ENCODE results near the gene GPR35. TPM values are rescaled to one million over a fixed set of nuclear protein-coding genes. Genes with fewer than 3 reads are reported as not detected.
"Not testable (repeated sequence)": the region's sequence is repeated elsewhere in the genome, so short reads cannot be mapped to it uniquely, and the experiment has no call there.

Gene GPR35
- total RNA-seq, 4 donors from 2014 or later: 91.1 to 244 (median 136) TPM

DNA sequence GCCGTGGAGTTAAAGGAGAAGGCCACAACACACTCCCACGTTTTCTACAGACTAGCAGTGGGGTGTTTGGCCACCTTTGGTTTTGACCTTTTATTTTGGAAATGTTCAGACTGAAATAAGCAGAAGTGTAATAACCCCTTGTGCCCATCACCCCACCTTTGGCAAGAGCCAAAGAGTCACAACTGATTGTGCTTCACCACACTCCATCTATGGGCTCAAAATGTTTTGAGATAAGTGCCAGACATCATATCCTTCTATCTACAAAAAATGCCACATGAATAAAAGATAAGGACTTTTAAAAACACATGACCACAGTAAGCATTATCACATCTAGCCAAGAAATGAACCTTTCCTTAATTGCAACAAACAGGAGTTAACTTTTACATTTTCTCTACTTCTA is 9.9 kb upstream of the GPR35 start:
- 90 to 91% methylated on average over 2 of the region's 2 CpGs for WGBS, 2 donors (ENCODE audit: low coverage in 1 of 2)
- no peak overlapping the region for H3K27ac ChIP-seq
- H3K27me3 ChIP-seq: no peaks in the 10 kb centered on the region
- no peak overlapping the region for H3K4me3 ChIP-seq
- H3K9me3 ChIP-seq: no peaks in the 10 kb centered on the region
- in situ Hi-C loops (cut with MboI; ENCODE audit: low pct_ligation_motif_present in 1 of 4, low pct_unique_long_range_greater_than_20kb in 1 of 4, low sequenced_read_pairs in 3 of 4): no loop called here
- H3K4me1 ChIP-seq: peaks cover 0 to 8% (median 2%) of the 10 kb centered on the region in 4 donors
- no peak for DNase-seq
- TF ChIP-seq EP300 (IDR thresholded peaks at IDR 0.05; ENCODE audit: low read depth): no peak
- no peak for TF ChIP-seq POLR2A (IDR thresholded peaks at IDR 0.05)
- no peak for TF ChIP-seq POLR2AphosphoS5 (IDR thresholded peaks at IDR 0.05)
- TF ChIP-seq, protein P1, sequence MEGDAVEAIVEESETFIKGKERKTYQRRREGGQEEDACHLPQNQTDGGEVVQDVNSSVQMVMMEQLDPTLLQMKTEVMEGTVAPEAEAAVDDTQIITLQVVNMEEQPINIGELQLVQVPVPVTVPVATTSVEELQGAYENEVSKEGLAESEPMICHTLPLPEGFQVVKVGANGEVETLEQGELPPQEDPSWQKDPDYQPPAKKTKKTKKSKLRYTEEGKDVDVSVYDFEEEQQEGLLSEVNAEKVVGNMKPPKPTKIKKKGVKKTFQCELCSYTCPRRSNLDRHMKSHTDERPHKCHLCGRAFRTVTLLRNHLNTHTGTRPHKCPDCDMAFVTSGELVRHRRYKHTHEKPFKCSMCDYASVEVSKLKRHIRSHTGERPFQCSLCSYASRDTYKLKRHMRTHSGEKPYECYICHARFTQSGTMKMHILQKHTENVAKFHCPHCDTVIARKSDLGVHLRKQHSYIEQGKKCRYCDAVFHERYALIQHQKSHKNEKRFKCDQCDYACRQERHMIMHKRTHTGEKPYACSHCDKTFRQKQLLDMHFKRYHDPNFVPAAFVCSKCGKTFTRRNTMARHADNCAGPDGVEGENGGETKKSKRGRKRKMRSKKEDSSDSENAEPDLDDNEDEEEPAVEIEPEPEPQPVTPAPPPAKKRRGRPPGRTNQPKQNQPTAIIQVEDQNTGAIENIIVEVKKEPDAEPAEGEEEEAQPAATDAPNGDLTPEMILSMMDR (IDR thresholded peaks at IDR 0.05): no peak
- intact Hi-C loops (cut with DNase I; ENCODE audit: low total_unique reads): no loop called here
- peaks cover 0 to 17% (median 2%) of the 10 kb centered on the region in 4 donors for H3K36me3 ChIP-seq

DNA sequence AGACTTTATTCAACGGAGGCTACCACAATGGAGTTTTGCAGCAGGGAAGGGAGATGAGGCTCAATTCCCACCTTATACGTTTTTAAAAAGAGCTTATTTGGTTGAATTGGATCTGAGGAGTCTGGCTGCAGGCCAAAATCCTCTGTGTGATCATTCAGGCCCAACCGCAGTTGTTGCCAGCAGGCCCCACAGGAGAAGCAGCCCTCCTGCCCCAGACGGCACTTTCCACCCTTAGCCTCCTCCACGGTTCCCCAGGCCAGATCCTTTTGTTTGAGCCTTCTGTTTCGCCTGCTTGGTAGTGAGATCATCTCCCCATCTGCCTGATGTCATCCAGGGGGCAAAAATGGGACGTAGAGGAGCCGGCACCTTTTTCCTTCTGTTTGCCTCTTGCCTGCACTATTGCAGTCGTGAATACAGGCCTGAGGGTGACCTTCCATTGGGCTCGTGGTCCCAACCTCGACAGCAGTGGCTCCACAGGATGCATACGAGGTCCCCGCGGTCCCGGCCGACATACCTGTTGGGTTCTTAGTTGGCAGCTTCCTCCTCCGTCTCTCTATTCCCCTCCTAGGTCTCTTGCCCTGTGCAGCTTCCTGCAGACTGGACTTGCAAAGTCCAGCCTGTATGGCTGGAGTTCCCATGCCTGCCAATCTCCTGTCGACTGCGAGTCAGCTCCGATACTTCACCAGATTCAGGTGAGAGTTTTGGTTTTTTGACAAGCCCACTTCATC is 9.3 kb upstream of the GPR35 start:
- Histone ChIP-seq H3K4me3 (no peak overlapping the region), H3K9me3 (no peaks in the 10 kb centered on the region), H3K4me1 (peaks cover 0 to 14% (median 2%) of the 10 kb centered on the region in 4 donors), H3K36me3 (peaks cover 0 to 17% (median 2%) of the 10 kb centered on the region in 4 donors), H3K27me3 (no peaks in the 10 kb centered on the region), H3K27ac (no peak overlapping the region)
- no peak for TF ChIP-seq POLR2AphosphoS5 (IDR thresholded peaks at IDR 0.05)
- TF ChIP-seq, protein P1 (IDR thresholded peaks at IDR 0.05): no peak
- TF ChIP-seq POLR2A (IDR thresholded peaks at IDR 0.05): no peak
- TF ChIP-seq EP300 (IDR thresholded peaks at IDR 0.05; ENCODE audit: low read depth): no peak
- peak; percentile 5 for DNase-seq
- intact Hi-C loops (cut with DNase I; ENCODE audit: low total_unique reads): no loop called here
- WGBS, 2 donors (ENCODE audit: low coverage in 1 of 2): 75 to 92% methylated on average over 2 to 20 of the region's 20 CpGs
- in situ Hi-C loops (cut with MboI; ENCODE audit: low pct_ligation_motif_present in 1 of 4, low pct_unique_long_range_greater_than_20kb in 1 of 4, low sequenced_read_pairs in 3 of 4): no loop called here

DNA sequence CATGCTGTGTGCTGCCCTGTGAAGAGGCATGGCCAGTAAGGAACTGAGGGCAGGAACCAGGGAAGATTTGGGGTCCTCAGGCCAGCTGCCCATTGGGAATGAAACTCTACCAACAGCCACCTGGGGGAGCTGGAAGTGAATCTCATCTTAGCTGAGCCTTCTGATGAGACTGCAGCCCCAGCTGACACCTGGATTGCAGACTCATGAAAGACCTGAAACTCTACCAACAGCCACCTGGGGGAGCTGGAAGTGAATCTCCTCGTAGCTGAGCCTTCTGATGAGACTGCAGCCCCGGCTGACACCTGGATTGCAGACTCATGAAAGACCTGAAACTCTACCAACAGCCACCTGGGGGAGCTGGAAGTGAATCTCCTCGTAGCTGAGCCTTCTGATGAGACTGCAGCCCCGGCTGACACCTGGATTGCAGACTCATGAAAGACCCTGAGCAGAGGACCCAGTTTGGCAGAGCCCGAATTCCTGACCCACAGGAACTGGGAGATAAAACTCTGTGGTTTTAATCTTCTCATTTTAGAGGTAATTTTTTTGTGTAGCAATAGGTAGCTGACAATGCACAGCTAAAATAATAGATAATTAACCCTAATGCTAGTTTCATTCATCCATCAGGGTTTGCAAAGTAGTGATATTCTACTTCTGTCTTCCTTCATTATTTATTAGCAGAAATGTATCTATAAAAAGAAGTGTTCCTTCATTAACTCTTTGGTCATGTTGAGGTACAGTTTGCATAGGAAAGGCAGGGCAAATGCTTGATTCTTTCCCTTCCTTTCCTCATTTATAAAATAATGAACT is 8.2 kb upstream of the GPR35 start:
- H3K4me3 ChIP-seq; H3K27me3 ChIP-seq; intact Hi-C loops (cut with DNase I; ENCODE audit: low total_unique reads); H3K4me1 ChIP-seq; H3K9me3 ChIP-seq; in situ Hi-C loops (cut with MboI; ENCODE audit: low pct_ligation_motif_present in 1 of 4, low pct_unique_long_range_greater_than_20kb in 1 of 4, low sequenced_read_pairs in 3 of 4); H3K27ac ChIP-seq: not testable (repeated sequence)
- H3K36me3 ChIP-seq: peaks cover 0 to 17% (median 2%) of the 10 kb centered on the region in 4 donors
- WGBS, 2 donors (ENCODE audit: low coverage in 1 of 2): 85 to 100% methylated on average over 1 to 5 of the region's 5 CpGs
- peak; percentile 8 for DNase-seq

DNA sequence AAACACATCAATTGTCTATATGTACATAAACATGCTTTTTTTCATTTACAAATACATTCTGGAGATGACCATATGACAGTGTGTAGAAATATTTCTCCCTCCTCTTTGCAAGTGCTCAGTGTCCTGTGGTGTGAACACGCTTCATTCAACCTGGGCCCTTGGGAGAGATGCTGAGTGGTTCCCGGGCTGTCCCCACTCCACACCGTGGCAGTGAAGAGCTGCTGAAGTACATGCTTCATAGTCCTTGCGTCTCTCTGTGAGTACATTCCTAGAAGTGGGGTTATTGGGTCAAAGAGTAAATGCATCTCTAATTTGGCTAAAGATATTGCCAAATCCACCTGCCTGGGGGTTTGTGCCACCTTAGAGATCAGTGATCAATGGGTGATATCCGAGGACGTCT is 6.5 kb upstream of the GPR35 start:
- no peaks in the 10 kb centered on the region for H3K27me3 ChIP-seq
- whole genome bisulfite sequencing, 2 donors (ENCODE audit: low coverage in 1 of 2): 87% methylated on average over 6 of the region's 6 CpGs; no CpG with 5 or more reads in 1 of the 2 donors
- no peak overlapping the region for H3K27ac ChIP-seq
- H3K9me3 ChIP-seq: no peaks in the 10 kb centered on the region
- no peak for DNase-seq
- peaks cover 0 to 7% (median 0%) of the 10 kb centered on the region in 4 donors for H3K4me1 ChIP-seq
- no peak overlapping the region for H3K4me3 ChIP-seq
- intact Hi-C loops (cut with DNase I; ENCODE audit: low total_unique reads): no loop called here
- TF ChIP-seq POLR2AphosphoS5 (IDR thresholded peaks at IDR 0.05) (no peak), POLR2A (IDR thresholded peaks at IDR 0.05) (no peak), EP300 (IDR thresholded peaks at IDR 0.05; ENCODE audit: low read depth) (no peak)
- TF ChIP-seq, protein P1 (IDR thresholded peaks at IDR 0.05): no peak
- in situ Hi-C loops (cut with MboI; ENCODE audit: low pct_ligation_motif_present in 1 of 4, low pct_unique_long_range_greater_than_20kb in 1 of 4, low sequenced_read_pairs in 3 of 4): no loop called here
- H3K36me3 ChIP-seq: peaks cover 0 to 17% (median 2%) of the 10 kb centered on the region in 4 donors
